ENCODE data around the gene PITX3.

Gene PITX3

DNA sequence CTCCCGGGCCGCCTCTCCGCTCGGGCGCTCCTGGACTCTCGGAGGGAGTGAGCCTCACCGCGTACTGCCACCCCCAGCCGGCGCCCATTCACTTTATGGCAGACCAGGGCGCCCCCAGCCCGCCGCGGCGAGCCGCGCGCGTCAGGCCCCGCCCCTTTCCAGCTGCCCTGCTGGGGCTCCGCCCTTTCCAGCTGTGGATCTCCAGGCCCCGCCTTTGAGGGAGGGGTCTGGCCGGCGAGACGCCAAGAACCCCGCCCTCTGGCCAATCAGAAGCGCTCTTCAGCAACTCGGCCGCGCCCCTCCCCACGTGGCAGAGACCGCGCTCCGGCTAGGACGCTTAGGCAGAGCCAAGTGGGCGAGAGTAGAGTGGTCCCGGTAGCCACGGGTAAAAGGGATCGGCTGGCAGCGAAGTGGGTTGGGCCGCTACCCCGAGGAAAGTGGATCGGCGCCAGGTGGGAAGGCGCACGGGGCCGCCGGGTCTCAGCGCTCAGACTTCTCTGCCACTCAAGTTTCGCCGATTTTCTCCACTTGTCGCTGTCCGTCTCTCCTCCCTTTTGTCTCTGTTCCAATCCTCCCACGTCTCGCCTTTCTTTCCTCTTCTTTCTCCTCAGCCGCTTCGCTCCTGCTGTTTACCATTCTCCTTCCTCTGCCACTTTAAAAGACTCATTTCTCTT lies at the start of gene PITX3:
PITX3 (minus strand) TSS at position 69 of the 674 bp plus-strand sequence. CDS start 9,432 bp downstream, outside the sequence.
- DNase-seq = peak; percentile 29

DNA sequence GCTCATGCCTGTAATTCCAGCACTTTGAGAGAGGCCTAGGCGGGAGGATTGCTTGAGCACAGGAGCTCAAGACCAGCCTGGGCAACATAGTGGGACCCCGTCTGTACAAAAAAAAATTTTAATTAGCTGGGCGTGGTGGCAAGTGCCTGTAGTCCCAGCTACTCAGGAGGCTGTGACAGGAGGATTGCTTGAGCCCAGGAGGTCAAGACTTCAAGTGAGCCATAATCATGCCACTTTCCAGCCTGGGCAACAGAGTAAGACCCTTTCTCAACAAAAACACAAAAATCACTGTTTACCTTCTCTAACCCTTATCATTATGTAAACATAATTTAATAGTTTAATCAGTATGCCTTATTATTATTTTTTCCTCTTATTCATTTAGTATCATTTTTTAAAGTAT lies 48.5 kb upstream of the PITX3 start:
- no peak for DNase-seq

DNA sequence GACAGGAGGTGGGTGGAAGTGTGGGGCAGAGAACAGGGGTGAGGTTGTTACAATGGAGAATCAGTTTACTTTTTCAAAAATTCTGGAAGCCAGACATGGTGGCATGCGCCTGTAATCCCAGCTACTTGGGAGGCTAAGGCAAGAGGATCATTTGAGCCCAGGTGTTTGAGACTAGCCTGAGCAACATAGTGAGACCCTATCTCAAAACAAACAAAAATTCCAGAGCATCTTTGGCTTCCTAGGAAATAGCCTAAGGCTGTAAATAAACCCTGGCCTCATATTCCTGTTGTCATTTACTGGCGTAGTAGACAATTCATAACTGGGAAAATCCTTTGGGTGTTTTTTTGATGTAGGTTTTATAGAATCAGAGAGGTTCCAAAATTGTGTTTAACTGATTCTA lies 48.0 kb upstream of the PITX3 start:
- no peak for DNase-seq

DNA sequence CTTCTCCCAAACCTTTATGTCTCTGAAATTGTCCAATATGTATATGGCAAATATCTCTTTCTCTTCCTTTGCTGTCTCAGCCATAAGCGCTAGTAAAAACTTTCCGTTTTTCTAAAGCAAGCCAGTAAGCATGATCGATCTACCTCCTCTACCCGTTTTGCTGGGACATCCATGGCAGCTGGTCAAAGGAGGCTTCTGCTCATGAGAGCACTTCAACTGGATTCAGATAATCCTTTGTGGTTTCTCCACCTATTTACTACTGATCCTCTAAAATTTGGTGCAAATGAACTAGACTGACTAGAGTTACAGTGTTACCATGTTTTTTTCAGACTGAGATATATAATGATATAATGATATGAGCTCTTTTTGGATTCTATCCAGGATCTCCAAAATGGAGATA lies 46.7 kb upstream of the PITX3 start:
- DNase-seq = no peak

DNA sequence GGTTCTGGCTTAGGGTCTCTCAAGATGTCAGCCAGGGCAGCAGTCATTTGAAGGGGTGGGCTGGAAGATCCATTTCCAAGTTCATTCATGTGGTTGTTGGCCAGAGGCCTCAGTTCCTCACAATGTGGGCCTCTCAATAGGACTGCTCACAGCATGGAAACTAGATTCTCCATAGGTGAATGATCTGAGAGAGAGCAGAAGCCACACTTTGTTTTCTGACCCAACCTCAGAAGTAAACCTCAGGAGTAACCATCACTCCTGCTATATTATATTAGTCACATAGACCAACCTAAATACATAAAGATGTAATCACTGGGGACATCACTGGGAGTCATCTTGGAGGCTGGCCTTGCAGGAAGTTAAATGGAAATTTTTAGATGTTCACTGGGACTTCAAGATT lies 46.2 kb upstream of the PITX3 start:
- no peak for DNase-seq

DNA sequence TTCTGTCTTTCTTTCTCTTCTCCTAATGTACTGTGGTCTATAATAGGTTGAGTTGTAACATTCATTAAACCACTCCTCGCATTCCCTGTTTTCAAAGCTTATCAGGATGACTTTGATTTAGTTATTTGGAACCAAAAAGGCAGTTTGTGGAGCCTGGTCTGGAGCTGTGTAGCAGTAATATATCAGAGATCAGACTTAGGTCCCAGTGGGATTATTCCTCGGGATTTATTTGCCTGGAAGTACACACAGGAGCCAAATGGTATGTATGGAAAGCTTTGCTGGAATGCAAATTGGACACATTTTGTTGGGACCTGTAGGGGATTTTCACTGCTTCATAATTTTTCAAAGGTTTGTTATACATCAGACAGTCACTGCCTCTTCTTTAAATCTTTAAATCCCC lies 44.9 kb upstream of the PITX3 start:
- DNase-seq = no peak

DNA sequence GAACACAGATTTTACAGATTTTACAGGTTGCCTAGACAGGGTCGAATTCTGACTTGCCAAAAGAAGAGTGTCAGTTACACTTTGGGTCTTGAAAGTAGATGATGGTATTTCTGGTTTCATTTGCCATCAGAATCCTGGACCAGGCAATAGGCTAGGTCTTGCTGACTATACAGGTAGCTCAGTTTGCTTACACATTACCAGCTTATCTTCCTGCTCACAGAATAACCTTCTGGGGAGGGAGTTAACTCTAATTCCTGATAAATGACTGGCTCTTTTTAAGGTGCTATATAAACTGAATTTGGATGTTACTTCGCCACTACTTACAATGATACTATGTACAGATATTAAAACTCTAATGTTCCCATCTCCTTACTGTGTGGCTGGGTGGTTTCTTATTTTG lies 43.8 kb upstream of the PITX3 start:
- DNase-seq = no peak

DNA sequence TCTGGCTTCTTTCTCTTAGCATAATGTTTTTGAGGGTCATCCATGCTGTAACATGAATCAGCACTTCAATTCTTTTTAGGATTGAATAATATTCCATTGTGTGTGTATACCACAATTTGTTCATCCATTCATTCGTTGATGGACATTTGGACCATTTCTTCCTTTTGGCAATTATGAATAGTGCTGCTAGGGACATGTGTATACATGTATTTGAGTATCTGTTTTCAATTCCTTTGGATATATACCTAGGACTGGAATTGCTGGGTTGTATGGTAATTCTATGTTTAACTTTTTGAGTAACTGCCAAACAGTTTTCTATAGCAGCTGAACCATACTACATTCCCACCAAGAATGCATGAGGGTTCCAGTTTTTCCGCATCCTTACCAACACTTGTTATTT lies 43.2 kb upstream of the PITX3 start:
- DNase-seq = no peak

DNA sequence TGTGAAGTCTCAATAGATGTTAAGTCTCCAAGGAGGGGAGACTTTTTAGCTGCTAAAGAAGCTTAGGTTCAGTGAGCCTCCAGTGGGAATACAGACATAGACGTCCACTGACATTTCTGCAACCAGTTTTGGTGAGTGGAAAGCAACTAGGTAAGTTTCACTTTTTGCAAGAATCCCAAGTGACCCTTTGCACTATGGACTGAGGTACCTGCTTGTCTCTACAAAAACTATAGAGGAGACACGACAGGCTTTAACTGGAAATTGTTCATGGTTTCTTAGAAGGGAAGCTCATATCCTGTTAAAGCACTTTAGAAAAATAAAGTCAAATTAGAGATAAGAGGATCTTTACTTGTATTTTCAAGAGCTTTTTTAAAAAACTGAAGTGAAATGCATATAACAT lies 42.6 kb upstream of the PITX3 start:
- DNase-seq = no peak

DNA sequence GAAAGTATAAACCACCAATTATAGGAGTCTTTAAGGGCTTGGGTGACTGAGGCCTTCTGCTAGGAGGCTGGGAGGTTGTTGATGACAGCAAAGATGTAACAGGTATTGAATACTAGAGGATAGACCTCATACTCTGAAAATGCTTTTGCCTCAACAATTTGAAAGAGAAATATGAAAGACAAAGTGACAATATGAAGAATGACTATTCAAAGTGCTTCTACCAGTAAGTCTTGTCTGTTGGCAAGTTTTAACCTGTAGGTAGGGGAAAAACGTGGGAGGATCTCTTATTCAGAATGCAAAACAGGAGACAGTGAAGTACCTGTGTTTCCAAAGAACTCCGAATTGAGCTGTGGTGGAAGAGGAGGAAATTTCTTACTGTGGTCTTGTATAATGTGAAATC lies 42.2 kb upstream of the PITX3 start:
- DNase-seq = no peak

DNA sequence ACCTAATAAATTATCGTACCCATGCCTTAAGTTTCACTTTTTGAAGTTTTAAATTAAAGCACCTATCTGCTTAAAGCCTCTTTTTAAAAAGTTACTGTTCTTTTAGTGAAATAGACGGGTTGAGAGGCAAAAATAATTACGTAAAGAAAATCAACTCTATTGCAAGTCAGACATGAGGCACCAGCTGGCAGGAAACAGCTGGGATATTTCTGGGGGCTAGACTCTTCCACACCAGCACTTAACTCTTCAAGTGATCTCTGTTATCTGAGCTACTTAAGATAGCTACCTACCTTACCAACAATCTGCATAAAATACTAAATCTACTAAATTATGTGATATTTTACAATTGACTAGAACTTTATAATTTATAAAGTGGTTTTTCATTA lies 39.8 kb upstream of the PITX3 start:
- DNase-seq = no peak

DNA sequence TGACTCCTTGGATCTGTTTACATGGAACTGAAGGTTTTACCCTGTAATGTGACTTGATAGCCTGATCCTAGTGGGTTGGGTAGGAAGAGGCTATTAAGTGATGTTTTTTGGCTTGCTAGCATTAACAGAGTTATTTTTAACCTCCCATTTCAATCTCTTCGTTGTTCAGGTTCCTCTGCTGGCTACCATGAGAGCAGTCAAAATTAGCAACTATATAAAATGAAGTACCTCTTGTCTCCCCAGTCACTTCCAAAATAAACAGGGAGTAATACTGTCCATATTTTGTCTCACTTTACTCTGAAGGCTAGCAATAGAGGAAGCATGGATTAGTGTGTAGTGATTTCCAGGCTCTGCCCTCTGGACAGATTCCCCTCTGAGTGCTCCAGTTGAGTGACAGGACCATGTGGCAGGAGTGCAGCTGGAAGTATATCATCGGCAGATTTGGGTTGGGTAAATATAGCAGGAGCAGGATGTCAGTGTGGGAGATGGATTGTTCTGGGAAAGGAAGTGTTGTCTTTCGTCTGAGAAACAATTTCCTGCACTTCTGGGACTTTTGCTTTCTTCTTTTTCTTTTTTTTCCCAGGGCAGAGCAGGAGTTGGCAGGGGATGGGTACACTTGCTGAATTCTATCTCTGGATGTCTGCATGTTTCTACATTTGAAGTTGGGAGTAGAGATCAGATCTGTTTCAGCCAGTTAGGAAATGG lies 39.2 kb upstream of the PITX3 start:
- peak; percentile 2 for DNase-seq

DNA sequence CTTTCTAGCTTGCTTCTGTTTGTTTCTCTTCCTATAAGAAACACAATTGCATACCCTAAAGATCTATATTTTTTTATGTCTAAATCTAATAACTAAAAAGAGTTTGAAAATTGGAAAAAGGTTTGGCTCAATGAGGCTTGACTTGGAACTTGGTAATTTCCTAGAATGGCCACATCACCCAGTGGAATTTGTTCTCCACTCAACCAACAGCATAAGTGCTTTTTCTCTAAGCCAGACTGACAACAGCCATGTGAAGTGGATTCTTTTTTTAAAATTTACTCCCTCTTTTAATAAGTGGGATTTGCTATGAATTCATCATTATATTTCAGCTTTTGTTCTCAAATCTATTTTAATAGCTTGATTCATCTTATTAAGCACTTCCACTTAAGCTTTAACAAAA lies 37.8 kb upstream of the PITX3 start:
- peak; percentile 1 for DNase-seq

DNA sequence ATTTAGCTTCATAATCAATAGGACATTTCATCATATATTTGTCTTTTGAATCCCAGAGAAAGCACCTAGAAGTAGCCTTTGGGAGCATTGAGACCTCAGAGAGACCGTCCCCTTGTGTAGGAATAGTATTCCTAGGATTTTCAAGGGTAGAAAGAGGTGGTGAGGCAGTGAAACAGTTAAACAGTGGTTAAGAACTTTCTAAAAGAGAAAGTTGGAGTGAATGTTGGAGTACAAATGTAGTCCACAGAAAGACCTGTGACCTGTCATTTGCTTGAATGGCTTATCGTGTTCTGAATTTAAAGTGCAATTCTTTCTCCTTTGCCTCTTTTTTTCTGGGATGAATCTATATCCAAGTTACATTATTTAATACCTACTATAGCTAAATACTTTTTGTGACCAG lies 34.0 kb upstream of the PITX3 start:
- DNase-seq = no peak

DNA sequence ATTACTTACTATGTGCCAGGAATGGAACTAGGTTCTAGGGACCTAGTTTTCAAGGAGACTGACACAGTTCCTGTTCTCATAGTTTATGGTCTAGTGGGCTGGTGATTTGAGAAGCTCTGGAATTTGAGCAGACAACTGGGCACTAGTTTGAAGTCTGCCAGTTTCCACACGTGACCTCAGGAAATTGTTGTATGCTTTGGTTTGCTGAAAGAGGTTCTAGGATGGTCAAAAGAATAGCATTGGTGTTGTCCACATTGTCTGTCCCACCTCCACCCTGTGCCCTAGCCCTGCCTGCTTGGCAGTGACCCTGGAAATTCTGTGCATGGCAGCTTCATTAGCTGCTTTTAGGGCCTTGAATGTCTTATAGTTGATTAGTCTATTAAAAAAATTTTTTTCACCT lies 32.8 kb upstream of the PITX3 start:
- DNase-seq = no peak

DNA sequence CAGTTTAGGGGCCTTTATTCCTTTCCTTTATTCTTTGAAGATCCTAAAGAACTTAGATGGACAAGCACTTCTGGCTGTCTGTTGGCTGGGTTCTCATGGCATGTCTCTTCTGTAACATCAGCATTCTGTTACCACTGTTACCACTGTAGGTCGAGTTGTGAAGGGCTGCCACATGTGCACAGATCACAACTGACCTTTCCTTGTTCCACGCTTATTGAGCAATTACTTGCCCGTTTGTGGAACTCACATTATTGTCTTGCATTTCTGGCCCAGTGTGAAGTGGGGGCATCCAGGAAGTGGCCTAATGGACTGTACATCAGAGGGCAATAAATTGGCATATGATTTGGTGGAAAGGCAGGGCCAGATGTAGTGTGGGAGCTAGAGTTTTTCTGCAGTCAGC lies 27.7 kb upstream of the PITX3 start:
- no peak for DNase-seq

DNA sequence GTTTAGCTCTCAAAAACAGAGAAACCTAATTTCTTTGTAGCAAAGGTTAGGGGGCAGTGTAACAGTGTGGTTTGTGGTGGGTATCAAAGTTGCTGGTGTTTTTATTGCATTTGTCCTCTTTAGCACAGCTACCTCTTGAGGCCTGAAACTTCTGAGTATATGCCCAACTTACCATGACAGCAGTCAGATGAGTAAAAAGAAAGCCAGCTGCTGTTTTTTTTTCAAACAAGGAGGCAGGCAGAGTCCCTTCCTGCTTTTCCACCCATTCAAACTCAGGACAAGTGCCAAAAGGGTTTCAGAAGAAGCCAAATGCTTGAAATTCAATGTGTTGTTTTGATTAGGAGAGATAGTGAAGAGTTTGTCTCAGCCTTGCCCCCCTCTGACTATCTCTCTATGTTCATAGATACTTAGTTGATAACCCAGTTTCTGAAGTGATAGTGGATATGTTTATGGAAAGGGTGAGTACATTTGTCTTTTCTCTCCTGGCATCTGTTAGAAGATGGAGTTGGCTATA lies 27.1 kb upstream of the PITX3 start:
- no peak for DNase-seq

DNA sequence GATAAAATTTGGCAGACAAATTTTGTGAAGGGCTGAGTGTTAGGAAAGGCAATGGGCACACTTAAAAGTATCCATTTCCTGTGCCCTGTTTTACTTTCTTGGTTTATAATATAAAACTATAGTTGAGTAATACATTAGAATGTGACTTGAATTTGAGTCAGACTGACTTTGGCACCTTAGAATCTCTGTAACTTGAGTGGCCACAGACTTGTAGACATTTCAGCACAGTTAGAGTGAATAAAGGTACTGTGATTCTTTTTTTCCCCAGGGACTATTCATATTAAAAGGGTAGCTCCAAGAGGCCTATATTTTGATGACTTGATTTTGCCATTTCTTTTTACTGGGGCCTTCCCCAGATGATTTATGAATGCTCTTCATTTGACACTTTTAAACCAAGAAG lies 26.4 kb upstream of the PITX3 start:
- DNase-seq = no peak

DNA sequence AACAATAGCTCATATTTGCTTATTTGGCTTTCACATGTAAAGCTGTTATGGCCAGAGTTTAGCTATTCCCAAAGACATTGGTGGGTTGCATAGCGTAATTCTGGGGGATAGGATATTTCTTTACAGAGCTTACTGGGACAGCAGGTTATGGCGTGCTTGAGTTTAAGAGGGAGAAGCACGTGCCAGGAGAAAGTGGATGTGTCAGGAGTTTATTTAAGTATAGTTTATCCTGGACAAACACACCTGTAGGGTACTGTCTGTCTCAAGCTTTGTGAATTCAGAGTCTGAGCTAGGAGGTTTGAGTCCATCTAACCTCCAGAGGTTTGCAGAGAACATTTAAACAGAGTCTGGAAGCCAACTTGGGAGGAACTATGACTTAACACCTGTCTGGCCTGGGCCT lies 25.4 kb upstream of the PITX3 start:
- no peak for DNase-seq

DNA sequence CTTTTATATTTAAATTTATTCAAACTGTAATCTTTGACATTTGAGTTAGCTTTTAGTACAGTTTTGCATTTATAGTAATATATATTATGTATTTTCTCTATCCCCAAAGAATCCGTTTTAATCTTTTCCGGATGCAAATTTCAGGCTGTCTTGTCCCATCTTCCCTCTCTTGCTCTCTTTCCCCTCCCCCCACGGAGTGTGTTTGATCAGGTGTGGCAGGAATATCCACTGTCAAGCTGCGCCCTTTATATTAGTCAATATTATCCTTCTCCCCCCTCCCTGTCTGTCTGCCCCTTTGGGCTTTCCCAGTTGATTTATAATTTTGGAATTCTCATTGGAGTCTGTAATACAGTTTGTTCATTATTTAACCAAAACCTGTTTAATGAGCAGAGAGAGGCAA lies 23.1 kb upstream of the PITX3 start:
- DNase-seq = no peak

DNA sequence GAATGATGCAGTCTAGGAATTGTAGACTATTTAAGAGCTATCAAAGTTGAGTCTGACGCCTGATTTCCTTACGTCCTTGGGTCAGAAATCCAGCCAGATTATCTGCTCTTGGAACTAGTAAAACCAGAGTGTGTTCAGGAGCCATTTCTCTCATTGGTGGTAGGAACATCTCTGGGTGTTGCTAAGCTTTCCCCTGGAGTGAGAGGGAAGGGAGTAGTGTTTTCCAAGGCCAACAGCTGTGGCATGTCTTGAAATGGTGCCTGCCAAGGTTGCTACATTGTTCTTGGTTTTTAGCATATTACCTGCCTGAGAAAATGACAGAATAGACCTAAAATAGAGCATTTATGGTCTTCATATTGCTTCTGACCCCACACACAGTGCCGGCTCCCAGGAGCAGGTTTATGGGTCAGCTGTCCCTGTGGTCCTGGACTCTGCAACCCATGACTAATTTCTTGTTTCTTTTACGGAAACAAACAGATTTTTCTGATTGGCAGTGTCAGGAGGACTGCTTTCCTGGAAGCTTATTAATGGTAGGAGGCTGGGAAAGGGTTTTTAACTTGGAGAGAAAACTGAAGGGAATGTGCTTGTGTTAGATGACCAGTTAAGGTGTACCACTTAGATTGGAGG lies 21.5 kb upstream of the PITX3 start:
- DNase-seq = no peak

DNA sequence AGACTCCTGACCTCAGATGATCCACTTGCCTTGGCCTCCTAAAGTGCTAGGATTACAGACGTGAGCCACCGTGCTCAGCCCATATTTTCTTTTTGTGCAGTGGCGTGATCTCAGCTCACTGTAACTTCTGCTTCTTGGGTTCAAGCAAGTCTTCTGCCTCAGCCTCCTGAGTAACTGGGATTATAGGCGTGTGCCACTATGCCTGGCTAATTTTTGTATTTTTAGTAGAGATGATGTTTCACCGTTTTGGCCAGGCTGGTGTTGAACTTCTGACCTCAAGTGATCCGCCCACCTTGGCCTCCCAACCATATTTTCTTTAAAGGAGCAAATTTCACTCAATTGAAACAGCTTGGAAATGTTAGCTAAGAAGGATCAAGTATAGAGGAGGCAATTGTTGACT lies 20.5 kb upstream of the PITX3 start:
- no peak for DNase-seq

DNA sequence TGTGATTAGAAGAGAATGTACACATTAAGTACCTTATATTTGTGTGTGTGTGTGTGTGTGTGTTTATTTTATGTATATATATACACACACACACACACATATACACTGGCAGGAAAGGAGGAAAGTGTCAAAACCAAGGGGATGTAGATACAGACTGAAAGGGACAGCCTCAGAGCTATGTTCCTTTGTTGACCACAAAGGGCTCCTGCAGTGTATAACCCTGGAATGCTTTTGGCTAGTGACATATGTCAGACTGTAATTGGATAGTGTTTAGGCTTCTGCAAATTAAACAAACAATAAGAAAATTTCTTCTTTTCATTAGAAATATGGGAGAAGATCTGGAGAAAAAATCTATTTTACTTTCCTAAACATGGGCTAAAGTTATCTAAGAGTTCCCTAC lies 19.9 kb upstream of the PITX3 start:
- no peak for DNase-seq

DNA sequence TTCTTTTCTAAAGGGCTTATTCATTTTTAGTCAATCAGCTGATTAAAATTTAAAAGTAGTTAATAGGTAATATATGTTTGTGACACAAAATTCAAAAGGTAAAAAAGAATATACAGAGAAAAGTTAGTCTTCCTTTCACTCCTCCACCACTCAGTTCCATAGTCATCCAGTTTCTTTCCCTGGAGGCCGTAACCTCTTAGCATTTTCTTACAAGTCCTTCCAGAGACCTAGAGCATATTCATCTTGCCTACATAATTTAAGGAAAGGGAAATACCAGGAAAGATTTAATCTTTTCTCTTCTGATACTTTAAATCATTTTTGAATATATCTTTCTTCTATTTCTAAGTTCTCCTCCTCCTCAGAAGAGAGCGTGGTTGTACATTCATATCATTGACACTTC lies 14.1 kb upstream of the PITX3 start:
- no peak for DNase-seq
